H1 (cell line): ENCODE measurements around the gene ALOX15B. TPM values are rescaled to one million over a fixed set of nuclear protein-coding genes. Genes with fewer than 3 reads are reported as not detected.

Source experiments
- JUND ChIP-seq: IDR thresholded peaks from 2 replicates; pipeline ENCODE4 v1.6.1; 2011; ENCODE audit warnings: mild to moderate bottlenecking, improper control_type of control experiment, low read length
- polyA plus RNA-seq, 7 experiments: library from polyadenylated mRNA; depleted of rRNA in 3 of 7; stranded (reverse) in 5 of 7; unstranded in 2 of 7; fragments of >200 nt in 5 of 7; fragments of 200-250 nt in 2 of 7; gene quantifications; 1 replicate in 5 of 7; 2 replicates in 1 of 7; 4 replicates in 1 of 7; pipeline versions ENCODE4 v1.2.1 to v1.2.3, GENCODE V29; 2011 to 2013; ENCODE audit warnings: missing spikeins in 2 of 7, mixed read lengths in 2 of 7
- total RNA-seq: library from RNA; stranded (reverse); fragmentation: NEBNext Ultra II Directional; extraction: Animal tissue kit (Norgen Biotek cat#: 25700); gene quantifications from 2 replicates; pipeline ENCODE4 v1.2.1, GENCODE V29; 2021

The ALOX15B gene
- total and polyA plus RNA-seq, 2 of the 8 experiments (the other 6 are each of a cell fraction or from before 2014, with no cell fraction given), result 0.63 to 0.91 TPM

- no peak for TF ChIP-seq JUND
Measured at GRCh38 chr17:8074554-8074953, 35.7 kb downstream of the ALOX15B start (continued).
